NCI-H2029 (cell line): ENCODE results near the gene STOM.
A peak's percentile ranks its signal among the peaks of the same experiment; 100 is the strongest.

Source experiments
- DNase-seq: peaks from one replicate; lab custom pipeline; 2025; lab: John Stamatoyannopoulos, UW

STOM gene

GRCh38 chr9:121348221-121348620, 21.8 kb downstream of the STOM start:
- DNase-seq: no peak

- DNase-seq: peak; percentile 61
Measured at GRCh38 chr9:121345070-121345469, 25.0 kb downstream of the STOM start.

GRCh38 chr9:121344184-121344583, 25.9 kb downstream of the STOM start:
- peak; percentile 80 for DNase-seq

GRCh38 chr9:121340676-121341392, 29.2 kb downstream of the STOM start:
- DNase-seq: no peak

- no peak for DNase-seq
Measured at GRCh38 chr9:121339437-121339836, 30.6 kb downstream of the STOM start.

- DNase-seq: no peak
Measured at GRCh38 chr9:121336665-121337064, 33.4 kb downstream of the STOM start.

- DNase-seq: no peak
Measured at GRCh38 chr9:121333950-121334773, 35.9 kb downstream of the STOM start.

- no peak for DNase-seq
Measured at GRCh38 chr9:121331992-121332685, 37.9 kb downstream of the STOM start.

GRCh38 chr9:121331549-121331948, 38.5 kb downstream of the STOM start:
- DNase-seq: no peak

GRCh38 chr9:121328876-121329681, 41.0 kb downstream of the STOM start:
- no peak for DNase-seq

- no peak for DNase-seq
Measured at GRCh38 chr9:121328476-121328875, 41.6 kb downstream of the STOM start.

- no peak for DNase-seq
Measured at GRCh38 chr9:121326901-121327613, 43.0 kb downstream of the STOM start.

GRCh38 chr9:121326130-121326838, 43.8 kb downstream of the STOM start:
- DNase-seq: no peak

GRCh38 chr9:121325387-121325786, 44.7 kb downstream of the STOM start:
- no peak for DNase-seq

- DNase-seq: no peak
Measured at GRCh38 chr9:121324755-121325154, 45.3 kb downstream of the STOM start.

- DNase-seq: no peak
Measured at GRCh38 chr9:121324316-121324715, 45.7 kb downstream of the STOM start.

- no peak for DNase-seq
Measured at GRCh38 chr9:121323449-121324151, 46.5 kb downstream of the STOM start.

- DNase-seq: no peak
Measured at GRCh38 chr9:121322737-121323448, 47.2 kb downstream of the STOM start.

- no peak for DNase-seq
Measured at GRCh38 chr9:121322037-121322736, 47.9 kb downstream of the STOM start.
